Activated CD4-positive, alpha-beta T cell treated with anti-CD3 and anti-CD28 coated beads, Interleukin-2, amount 50 U/mL, for 16 hours (primary cell): Measurements from ENCODE around the gene BRAT1.

Source experiments
- DNase-seq: peaks from one replicate; pipeline ENCODE4 v3.0.0-alpha.2; 2020

The BRAT1 gene

GRCh38 chr7:2494191-2495130 is 60.9 kb downstream of the BRAT1 start:
- DNase-seq = no peak

DNA sequence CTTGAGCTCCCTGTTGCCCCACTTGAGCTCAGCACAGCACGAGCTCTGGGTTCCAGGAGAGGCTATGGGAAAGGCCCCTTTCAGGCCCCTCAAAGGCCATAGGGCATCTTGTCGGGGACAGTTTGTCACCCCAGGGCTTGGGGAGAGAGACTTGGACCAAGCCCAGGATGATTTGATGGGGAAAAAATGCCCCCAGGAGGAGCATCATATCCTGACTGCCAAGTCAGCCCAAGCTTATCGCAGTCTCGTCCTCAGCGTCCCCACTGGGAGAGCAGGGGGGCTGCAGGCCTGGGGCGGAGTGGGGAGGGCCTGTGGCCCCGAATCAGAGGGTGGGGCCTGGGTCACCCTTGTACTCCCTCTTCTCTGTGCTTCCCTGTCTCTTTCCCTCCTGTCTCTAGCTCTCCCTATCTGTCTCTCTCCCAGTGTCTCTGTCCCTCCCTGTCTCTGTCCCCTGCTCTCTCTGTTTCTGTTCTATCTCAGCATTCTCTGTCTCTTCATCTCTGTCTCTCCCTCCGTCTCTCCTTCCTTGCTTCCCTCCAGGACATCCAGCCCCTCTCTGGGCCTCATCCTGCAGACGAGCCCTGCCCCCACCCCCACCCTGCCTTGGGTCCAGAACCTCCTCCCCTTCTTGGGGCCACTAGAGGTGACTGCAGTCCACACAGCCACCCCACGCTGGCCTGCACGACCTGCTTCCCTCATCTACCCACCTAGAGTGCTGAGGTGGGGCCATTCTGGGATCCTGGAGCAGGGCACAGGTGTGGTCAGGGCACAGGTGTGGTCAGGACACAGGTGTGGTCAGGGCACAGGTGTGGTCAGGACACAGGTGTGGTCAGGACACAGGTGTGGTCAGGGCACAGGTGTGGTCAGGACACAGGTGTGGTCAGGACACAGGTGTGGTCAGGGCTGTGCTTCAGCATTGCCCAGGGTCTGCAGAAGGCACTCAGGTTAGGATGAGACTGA is 61.8 kb downstream of the BRAT1 start:
- no peak for DNase-seq

DNA sequence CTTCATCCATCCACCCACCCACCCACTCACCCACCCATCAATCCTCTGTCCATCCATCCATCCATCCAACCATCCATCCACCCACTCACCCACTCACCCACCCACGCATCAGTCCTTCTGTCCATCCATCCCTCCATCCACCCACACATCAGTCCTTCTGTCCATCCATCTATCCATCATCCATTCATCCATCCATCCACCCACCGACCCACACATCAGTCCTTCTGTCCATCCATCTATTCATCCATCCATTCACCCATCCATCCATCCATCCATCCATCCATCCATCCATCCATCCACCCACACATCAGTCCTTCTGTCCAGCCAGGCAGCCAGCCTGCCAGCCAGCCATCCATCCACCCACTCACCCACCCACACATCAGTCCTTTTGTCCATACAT is 63.3 kb downstream of the BRAT1 start:
- no peak for DNase-seq

GRCh38 chr7:2490181-2490651 is 65.1 kb downstream of the BRAT1 start:
- no peak for DNase-seq

- no peak for DNase-seq
These were observed 66.6 kb downstream of the BRAT1 start for GRCh38 chr7:2488681-2489080.

- DNase-seq = no peak
These were observed 67.1 kb downstream of the BRAT1 start for GRCh38 chr7:2488272-2488645.
